ENCODE results near the gene ZNF410. TPM values are rescaled to one million over a fixed set of nuclear protein-coding genes. Genes with fewer than 3 reads are reported as not detected.

Gene ZNF410
- total and polyA plus RNA-seq, 2 of the 13 experiments (the other 11 are each of a cell fraction or from before 2014, with no cell fraction given): 19.2 to 44.3 TPM

GRCh38 chr14:73851567-73852382 lies 34.9 kb upstream of the ZNF410 start, which contains the start of gene PTGR2 (continued):
- TF ChIP-seq, protein P1, sequence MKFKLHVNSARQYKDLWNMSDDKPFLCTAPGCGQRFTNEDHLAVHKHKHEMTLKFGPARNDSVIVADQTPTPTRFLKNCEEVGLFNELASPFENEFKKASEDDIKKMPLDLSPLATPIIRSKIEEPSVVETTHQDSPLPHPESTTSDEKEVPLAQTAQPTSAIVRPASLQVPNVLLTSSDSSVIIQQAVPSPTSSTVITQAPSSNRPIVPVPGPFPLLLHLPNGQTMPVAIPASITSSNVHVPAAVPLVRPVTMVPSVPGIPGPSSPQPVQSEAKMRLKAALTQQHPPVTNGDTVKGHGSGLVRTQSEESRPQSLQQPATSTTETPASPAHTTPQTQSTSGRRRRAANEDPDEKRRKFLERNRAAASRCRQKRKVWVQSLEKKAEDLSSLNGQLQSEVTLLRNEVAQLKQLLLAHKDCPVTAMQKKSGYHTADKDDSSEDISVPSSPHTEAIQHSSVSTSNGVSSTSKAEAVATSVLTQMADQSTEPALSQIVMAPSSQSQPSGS (CRISPR knock-in tag; IDR thresholded peaks at IDR 0.05): no peak; the same call in 1 of the 2 replicates
- TF ChIP-seq ZSCAN25 (CRISPR knock-in tag; IDR thresholded peaks at IDR 0.05) (0 out of 2 replicates have a peak, but pooled peaks have one; percentile 30), ZNF556 (CRISPR knock-in tag; IDR thresholded peaks at IDR 0.05; ENCODE audit: borderline replicate concordance) (peak; percentile 20; the same call in 1 of the 2 replicates), ZNF574 (CRISPR knock-in tag; IDR thresholded peaks at IDR 0.05) (peak; percentile 56), HDAC2 (CRISPR knock-in tag; IDR thresholded peaks at IDR 0.05) (no peak), ZNF816 (CRISPR knock-in tag; IDR thresholded peaks at IDR 0.05; ENCODE audit: borderline replicate concordance) (no peak), CENPT (CRISPR knock-in tag; IDR thresholded peaks at IDR 0.05; ENCODE audit: low read depth) (no peak), TRAFD1 (CRISPR knock-in tag; IDR thresholded peaks at IDR 0.05; ENCODE audit: borderline replicate concordance) (no peak), HNRNPH1 (optimal IDR thresholded peaks at IDR 0.05; ENCODE audit: low read depth, low read length) (no peak), ZFYVE20 (CRISPR knock-in tag; IDR thresholded peaks at IDR 0.05; ENCODE audit: borderline replicate concordance, low read depth) (no peak), PHF8 (CRISPR knock-in tag; IDR thresholded peaks at IDR 0.05) (peak; percentile 78), HNRNPL (IDR thresholded peaks at IDR 0.05; ENCODE audit: low read depth, low read length) (0 out of 2 replicates have a peak, but pooled peaks have one; percentile 31), ZNF326 (CRISPR knock-in tag; IDR thresholded peaks at IDR 0.05; ENCODE audit: borderline replicate concordance) (no peak)
- TF ChIP-seq, protein P2, sequence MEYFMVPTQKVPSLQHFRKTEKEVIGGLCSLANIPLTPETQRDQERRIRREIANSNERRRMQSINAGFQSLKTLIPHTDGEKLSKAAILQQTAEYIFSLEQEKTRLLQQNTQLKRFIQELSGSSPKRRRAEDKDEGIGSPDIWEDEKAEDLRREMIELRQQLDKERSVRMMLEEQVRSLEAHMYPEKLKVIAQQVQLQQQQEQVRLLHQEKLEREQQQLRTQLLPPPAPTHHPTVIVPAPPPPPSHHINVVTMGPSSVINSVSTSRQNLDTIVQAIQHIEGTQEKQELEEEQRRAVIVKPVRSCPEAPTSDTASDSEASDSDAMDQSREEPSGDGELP (IDR thresholded peaks at IDR 0.05; ENCODE audit: borderline replicate concordance, low read depth): 0 out of 2 replicates have a peak, but pooled peaks have one; percentile 6
- TF ChIP-seq, protein P3, sequence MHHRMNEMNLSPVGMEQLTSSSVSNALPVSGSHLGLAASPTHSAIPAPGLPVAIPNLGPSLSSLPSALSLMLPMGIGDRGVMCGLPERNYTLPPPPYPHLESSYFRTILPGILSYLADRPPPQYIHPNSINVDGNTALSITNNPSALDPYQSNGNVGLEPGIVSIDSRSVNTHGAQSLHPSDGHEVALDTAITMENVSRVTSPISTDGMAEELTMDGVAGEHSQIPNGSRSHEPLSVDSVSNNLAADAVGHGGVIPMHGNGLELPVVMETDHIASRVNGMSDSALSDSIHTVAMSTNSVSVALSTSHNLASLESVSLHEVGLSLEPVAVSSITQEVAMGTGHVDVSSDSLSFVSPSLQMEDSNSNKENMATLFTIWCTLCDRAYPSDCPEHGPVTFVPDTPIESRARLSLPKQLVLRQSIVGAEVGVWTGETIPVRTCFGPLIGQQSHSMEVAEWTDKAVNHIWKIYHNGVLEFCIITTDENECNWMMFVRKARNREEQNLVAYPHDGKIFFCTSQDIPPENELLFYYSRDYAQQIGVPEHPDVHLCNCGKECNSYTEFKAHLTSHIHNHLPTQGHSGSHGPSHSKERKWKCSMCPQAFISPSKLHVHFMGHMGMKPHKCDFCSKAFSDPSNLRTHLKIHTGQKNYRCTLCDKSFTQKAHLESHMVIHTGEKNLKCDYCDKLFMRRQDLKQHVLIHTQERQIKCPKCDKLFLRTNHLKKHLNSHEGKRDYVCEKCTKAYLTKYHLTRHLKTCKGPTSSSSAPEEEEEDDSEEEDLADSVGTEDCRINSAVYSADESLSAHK (CRISPR knock-in tag; IDR thresholded peaks at IDR 0.05; ENCODE audit: borderline replicate concordance): no peak
- TF ChIP-seq, protein P4, sequence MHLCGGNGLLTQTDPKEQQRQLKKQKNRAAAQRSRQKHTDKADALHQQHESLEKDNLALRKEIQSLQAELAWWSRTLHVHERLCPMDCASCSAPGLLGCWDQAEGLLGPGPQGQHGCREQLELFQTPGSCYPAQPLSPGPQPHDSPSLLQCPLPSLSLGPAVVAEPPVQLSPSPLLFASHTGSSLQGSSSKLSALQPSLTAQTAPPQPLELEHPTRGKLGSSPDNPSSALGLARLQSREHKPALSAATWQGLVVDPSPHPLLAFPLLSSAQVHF (CRISPR knock-in tag; IDR thresholded peaks at IDR 0.05): no peak

Data from HepG2 (cell line).